NCI-H460 (cell line): ENCODE data around the gene POLR2F. TPM values are rescaled to one million over a fixed set of nuclear protein-coding genes. Genes with fewer than 3 reads are reported as not detected.

Experiments
- DNase-seq: peaks from one replicate; pipeline ENCODE4 v3.0.0-alpha.2; 2016; ENCODE audit warnings: low read depth; ENCODE audit errors: extremely low read depth
- polyA plus RNA-seq: library from polyadenylated mRNA; depleted of rRNA; stranded (reverse); fragments of >200 nt; gene quantifications from 2 replicates; pipeline ENCODE4 v1.2.3, GENCODE V29; 2014; cell fraction: nucleus; rRNA removed
- total RNA-seq: library from RNA; depleted of rRNA; stranded (reverse); fragments of >200 nt; shearing (Covaris generic); gene quantifications from 2 replicates; pipeline ENCODE4 v1.2.3, GENCODE V29; 2014; rRNA removed

POLR2F gene
- 37.4 and 50.0 TPM in 2 replicates for total RNA-seq
- 18.8 and 27.2 TPM in 2 replicates for polyA plus RNA-seq

- peak; percentile 80 for DNase-seq
Observed at GRCh38 chr22:37953437-37954179, at the start of gene POLR2F, which contains the start of gene C22orf23. TSS of gene POLR2F (plus strand) at chr22:37953699. CDS start at chr22:37953788, 89 bp downstream. TSS of gene C22orf23 (minus strand) at chr22:37953601. CDS start at chr22:37953149, 452 bp downstream.

DNA sequence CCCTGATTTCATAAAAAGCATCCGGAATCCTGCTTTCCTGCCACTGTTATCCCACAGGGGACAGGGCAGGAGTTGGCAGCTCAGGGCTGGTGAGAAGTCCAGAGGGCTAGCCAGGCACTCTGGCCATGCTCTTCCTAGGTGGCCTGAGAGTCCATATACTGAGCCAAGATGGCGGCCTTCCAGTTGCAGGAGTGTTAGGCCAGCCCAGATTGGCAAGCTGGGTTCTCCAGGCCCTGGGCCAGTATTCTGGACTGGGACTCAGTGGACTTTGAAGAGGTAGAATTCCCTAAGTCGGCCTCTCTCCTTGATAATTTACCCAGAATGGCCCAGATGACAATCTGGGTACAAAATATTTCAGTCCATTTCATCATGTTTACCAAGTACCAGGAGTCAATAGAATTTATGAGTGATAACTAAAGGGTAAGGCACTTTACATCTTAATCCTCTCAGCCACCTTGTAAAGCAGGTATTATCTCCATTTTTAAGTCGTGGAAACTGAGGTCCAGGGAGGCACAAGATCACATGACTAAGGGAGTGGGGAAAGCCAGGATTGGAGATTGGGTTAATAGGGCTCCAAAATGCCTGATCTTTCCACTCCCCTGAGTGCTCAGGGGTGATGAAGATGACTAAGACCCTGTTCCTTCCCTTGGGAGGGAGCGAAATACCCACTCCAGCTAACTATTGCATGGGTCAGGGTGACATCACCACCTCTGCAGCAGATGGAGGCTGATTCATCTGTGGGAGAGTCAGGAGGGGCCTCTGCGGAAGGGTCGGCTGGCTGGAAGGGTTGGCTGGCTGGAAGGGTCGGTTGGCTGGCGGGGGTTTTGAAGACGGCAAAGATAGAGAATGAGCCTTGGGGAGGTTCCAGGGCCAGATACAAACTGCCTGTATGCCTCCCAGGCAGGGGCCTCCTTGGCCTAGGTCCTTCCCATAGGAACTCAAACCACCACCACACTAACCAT lies 48.6 kb upstream of the POLR2F start:
- peak; percentile 32 for DNase-seq

DNA sequence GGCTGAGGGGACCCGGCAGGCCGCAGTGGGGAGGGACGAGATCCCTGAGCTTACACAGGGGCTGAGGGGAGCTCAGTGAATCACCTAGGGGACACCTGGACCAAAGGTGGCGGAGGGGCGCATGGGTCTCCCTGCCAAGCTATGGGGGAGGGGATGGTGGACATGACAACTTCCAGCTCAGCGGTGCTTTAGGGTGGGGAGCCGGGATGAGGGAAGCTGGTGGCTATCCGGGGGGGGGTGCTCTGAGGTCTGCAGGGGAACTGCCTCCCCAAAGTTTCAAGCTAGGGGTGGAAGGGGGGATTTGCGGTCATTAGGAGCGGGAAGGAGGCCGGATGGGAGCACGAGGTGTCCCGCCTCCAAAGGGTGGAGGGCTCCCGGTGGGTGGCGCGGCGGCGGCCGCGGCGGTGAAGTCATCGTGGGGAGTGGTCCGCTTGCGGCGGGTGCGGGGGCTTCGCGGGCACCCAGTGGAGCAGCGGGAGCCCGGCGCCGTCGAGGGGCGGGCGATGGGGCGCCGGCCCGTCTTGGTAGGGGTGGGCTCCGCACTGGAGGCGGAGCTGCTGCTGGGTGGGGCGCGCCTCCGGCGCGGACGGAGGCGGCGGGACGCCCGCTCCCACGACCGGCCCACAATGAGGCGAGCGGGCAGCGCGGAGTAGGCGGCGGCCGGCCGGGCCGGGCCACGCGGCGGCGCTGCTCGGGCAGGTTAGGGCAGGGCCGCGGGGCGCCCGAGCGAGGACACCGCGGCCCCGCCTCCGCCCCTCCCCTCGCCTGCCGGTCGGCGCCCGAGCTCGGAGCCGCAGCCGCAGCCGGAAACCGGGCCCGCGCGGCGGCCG lies 47.8 kb upstream of the POLR2F start, which contains the start of gene MICALL1:
MICALL1 (plus strand) TSS at position 764 of the 830 bp plus-strand sequence. CDS start 126 bp downstream, outside the sequence.
- DNase-seq: peak; percentile 36

- no peak for DNase-seq
Observed at GRCh38 chr22:37906364-37907008, 47.0 kb upstream of the POLR2F start.

- no peak for DNase-seq
Observed at GRCh38 chr22:37907036-37907954, 46.2 kb upstream of the POLR2F start.

DNA sequence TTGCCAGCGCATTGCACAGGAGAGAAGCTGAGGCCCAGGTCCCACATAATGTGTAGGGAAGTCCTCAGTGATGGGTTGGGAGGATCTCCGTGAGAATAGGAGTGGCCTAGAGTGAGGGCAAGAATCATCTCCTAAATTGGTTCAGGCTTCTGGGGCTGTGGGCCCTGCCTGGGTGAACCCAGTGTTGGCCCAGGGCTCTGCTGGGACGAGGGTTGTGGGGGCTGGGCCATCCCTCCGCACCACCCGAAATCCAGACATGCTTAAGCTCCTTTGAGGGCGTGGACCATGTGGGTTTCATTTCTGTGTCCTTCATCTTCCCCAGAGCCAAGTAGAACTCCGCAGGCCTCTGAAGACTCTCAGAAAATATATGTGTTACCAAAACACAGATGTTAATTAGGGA lies 43.7 kb upstream of the POLR2F start:
- DNase-seq: no peak

GRCh38 chr22:37910890-37911672 lies 42.4 kb upstream of the POLR2F start:
- no peak for DNase-seq

- DNase-seq: no peak
Observed at GRCh38 chr22:37911697-37912096, 41.8 kb upstream of the POLR2F start.

- no peak for DNase-seq
Observed at GRCh38 chr22:37912171-37912570, 41.3 kb upstream of the POLR2F start.

- no peak for DNase-seq
Observed at GRCh38 chr22:37913233-37913721, 40.2 kb upstream of the POLR2F start.

DNA sequence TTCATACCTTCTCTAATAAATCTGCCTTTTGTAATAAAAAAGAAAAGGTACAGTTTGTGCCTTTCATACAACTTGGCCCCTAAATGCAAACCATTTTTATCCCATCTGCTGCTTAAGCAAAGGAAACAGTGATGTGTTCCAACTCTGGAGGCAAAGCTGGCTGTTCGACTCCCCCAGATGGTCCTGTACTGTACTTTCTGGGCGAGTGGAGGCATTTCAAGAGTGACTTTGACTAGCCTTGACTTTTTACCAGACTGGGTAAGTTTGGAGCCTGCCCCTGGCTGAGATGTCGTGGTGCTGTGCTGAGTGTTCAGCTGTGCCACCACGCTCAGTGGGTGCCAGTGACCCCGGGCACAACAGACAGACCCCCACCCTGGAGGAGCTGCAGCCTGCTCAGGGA lies 37.2 kb upstream of the POLR2F start:
- DNase-seq: no peak

- no peak for DNase-seq
Observed at GRCh38 chr22:37917874-37918548, 35.5 kb upstream of the POLR2F start.

- no peak for DNase-seq
Observed at GRCh38 chr22:37918580-37919270, 34.8 kb upstream of the POLR2F start.

GRCh38 chr22:37920126-37920525 lies 33.4 kb upstream of the POLR2F start:
- DNase-seq: no peak

DNA sequence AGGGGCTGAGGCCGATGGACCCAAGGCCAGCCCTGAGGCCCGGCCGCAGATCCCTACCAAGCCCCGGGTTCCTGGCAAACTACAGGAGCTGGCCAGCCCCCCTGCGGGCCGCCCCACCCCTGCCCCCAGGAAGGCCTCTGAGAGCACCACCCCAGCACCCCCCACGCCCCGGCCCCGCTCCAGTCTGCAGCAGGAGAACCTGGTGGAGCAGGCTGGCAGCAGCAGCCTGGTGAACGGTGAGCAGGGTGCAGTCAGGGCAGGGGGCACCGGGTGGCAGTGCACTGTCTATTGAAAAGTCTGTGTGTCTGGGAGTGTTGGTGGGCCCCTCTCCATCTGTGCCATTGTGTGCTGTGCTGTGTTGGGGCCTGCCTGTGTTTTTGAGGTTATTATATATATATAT lies 31.3 kb upstream of the POLR2F start:
- no peak for DNase-seq

GRCh38 chr22:37923927-37924326 lies 29.6 kb upstream of the POLR2F start:
- DNase-seq: no peak
